Retinal pigment epithelial cell (primary cell): ENCODE results near the gene GLT1D1.

Experiments
- DNase-seq: peaks from one replicate; pipeline ENCODE4 v3.0.0-alpha.2; 2010; ENCODE audit warnings: low read depth
- H3K4me3 ChIP-seq: 2 replicates; pipeline ENCODE4 v1.5.1; 2011; ENCODE audit warnings: mild to moderate bottlenecking, low read length, control low read depth, moderate library complexity
- TF ChIP-seq, protein P1 (sequence below): conservative IDR thresholded peaks from 2 replicates; pipeline ENCODE4 v1.5.1; 2011; ENCODE audit warnings: low read depth, low read length, control low read depth, inconsistent platforms

Gene GLT1D1

DNA sequence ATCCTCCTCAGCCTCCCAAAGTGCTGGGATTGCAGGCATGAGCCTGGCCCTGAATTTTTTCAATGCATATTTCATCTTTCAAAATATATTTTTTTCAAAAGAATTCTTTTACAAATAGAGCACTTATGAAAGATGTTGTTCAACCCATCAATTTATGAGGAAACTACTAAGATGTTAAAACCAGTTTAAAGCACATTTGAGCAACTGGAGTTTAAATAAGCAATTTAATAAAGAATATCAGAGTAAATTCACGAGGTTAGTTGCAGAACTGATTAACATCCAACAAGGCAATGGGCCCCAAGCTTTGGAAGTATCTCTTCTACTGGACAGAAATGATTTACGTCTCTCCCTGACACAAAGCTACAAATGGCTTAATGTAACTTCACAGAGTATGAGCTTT lies 23.3 kb downstream of the GLT1D1 start:
- TF ChIP-seq, protein P1, sequence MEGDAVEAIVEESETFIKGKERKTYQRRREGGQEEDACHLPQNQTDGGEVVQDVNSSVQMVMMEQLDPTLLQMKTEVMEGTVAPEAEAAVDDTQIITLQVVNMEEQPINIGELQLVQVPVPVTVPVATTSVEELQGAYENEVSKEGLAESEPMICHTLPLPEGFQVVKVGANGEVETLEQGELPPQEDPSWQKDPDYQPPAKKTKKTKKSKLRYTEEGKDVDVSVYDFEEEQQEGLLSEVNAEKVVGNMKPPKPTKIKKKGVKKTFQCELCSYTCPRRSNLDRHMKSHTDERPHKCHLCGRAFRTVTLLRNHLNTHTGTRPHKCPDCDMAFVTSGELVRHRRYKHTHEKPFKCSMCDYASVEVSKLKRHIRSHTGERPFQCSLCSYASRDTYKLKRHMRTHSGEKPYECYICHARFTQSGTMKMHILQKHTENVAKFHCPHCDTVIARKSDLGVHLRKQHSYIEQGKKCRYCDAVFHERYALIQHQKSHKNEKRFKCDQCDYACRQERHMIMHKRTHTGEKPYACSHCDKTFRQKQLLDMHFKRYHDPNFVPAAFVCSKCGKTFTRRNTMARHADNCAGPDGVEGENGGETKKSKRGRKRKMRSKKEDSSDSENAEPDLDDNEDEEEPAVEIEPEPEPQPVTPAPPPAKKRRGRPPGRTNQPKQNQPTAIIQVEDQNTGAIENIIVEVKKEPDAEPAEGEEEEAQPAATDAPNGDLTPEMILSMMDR: no peak
- no peak for DNase-seq
- no peak overlapping the region for H3K4me3 ChIP-seq

DNA sequence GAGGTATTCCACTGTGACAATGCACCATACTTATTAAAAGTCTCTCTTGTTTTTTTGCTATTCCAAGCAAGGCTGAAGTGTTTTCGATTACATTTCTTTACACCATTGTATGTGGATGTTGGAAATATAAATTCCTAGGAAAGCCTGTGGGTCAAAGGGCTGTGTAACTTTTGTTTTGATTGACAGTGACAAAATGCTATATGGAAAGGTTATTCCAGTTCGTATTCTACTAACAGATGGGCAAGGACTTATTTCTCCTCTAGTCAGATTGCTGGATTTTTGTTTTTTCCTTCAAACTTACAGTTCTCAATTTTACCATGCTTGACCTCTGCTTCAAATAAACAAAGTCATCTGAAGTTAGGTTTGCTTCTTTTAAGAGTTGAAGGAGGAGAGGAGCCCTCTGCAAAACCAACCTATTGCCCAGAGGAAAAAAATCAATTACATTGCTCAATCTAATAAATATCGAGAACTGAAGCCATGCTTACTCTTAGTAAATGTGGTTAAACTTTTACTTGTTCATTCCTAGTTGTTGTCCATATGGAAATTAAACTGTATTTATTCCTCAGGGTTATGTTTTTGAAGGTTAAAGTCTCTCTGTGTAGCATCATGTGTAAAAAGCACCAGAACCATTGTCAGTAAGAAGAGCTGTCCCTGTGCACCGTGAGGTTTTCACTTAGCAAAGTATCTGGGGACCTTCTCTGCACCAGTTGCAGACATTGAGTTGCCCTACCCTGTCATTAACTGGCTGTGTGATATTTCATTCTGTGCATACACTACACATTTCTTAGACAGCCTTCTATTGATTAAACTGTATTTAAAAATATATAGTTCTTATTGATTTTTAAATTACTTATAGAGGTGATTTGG lies 26.9 kb downstream of the GLT1D1 start:
- DNase-seq: no peak
- TF ChIP-seq, protein P1: no peak
- no peak overlapping the region for H3K4me3 ChIP-seq

DNA sequence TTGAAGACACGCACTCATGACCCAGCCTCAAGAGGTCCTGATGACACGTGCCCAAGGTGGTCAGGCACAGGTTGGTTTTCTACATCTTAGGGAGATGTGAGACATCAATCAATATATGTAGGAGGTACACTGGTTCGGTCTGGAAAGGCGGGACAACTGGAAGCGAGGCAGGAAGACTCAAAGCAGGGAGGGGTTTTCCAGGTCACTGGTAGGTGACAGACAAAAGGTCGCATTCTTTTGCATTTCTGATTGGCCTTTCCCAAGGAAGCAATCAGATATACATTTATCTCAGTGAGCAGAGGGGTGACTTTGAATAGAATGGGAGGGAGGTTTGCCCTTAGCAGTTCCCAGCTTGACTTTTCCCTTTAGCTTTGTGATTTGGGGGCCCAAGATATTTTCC lies 38.6 kb downstream of the GLT1D1 start:
- TF ChIP-seq, protein P1: no peak
- no peak for DNase-seq
- H3K4me3 ChIP-seq: no peak overlapping the region

DNA sequence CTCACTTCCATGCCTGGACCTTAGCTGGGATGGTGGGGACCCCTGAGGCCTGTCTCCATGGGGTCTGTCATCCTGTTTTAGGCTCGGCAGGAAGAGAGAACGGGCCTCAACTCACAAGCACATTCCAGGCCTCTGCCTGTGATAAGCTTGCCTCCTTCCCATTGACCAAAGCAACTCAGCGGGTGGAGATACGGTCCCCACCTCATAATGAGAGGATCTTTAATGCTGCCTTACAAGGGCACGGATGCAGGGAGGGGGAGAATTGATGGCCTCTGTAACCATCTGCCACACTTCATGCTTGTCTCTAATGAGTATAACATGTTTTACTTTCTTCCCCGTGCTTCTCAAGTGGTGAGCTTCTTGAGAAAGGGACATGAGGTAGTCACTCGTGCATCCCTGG lies 50.0 kb downstream of the GLT1D1 start:
- TF ChIP-seq, protein P1: no peak
- H3K4me3 ChIP-seq: no peak overlapping the region
- DNase-seq: no peak

DNA sequence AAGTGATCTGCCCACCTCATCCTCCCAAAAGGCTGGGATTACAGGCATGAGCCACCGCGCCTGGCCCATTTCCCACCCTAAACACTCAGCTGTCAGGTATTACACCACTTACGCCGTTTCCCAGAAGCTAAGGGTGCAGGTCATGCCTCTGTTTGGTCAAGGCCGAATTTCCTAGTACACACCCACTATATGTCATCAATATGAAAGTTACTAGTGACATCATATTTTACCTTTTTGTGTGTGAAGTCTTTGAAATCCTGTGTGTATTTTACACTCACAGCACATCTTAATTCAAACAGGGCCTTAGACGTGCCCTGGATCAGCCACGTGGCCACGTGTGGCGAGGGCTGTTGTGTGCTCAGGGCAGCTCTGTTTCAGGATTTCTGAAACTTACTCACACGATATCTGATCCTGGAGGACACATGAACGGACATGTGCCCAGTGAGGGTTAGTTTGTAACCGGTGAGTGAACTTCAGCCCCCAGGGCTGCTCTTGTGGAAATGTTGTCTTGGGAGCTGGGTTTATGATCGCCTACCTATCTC lies 51.8 kb downstream of the GLT1D1 start:
- no peak for DNase-seq
- no peak overlapping the region for H3K4me3 ChIP-seq
- TF ChIP-seq, protein P1: no peak

DNA sequence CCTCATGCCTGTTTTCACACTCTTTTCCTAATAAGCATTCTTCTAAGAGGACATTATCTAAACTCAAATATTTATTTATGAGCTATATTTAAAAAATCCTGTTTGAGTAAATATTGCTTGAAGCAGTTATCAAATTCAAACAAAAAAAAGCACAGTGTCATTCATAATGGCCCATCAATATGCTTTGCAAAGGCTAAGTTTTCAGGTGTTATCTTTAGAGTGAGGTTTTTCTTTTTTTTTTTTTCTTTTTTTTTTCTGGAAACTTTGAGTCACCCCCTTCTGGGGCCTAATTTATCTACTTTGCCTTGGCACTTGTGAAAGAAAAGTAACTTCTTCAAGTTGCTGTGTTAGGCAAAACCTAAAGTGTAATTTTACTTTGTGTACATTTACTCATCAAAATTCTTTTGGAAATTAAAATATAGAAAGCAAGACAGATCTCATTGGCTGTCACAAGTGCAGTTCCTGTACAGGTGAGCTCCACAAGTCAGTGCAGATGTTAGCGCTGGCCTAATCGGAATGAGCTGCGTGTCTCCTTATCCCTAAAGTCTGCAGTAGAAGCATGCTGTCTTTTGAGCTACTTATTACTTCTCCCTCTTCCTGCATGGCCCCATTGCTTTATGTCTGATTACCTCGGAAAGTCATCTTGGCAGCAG lies 53.3 kb downstream of the GLT1D1 start:
- no peak for DNase-seq
- no peak overlapping the region for H3K4me3 ChIP-seq
- TF ChIP-seq, protein P1: no peak

DNA sequence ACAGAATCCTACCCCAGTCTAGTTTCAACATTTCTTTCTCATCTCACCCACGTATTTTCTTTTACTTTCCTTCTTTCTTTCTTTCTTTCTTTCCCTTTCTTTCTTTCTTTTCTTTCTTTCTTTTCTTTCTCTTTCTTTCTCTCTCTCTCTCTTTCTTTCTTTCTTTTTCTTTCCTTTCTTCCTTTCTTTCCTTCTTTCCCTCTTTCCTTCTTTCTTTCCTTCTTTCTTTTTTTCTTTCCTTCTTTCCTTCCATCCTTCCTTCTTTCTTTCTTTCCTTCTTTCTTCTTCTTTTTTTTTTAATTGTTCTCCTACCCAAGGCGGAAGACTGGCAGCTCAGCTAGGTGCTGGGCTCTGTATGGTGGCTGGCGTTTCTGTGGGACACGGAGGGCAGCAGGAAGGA lies 55.0 kb downstream of the GLT1D1 start:
- no peak overlapping the region for H3K4me3 ChIP-seq
- no peak for DNase-seq
- TF ChIP-seq, protein P1: no peak
